NCI-H748 (cell line): Measurements from ENCODE around the gene CGREF1.

ENCODE experiments used
- DNase-seq: peaks from one replicate; lab custom pipeline; 2025; ENCODE audit not compliant: unreplicated experiment; lab: John Stamatoyannopoulos, UW

Gene CGREF1

GRCh38 chr2:27089111-27089954 lies 29.6 kb downstream of the CGREF1 start:
- DNase-seq: no peak

GRCh38 chr2:27088634-27089033 lies 30.3 kb downstream of the CGREF1 start:
- no peak for DNase-seq

GRCh38 chr2:27087823-27088410 lies 31.0 kb downstream of the CGREF1 start:
- DNase-seq: no peak

- peak; percentile 84 for DNase-seq
These were observed 32.0 kb downstream of the CGREF1 start, which contains the start of gene KHK for GRCh38 chr2:27086724-27087593. KHK (plus strand) TSS chr2:27086772; CDS start chr2:27087260, 488 bp downstream.

- DNase-seq: peak; percentile 93
These were observed 32.7 kb downstream of the CGREF1 start for GRCh38 chr2:27086090-27086723.

- DNase-seq: peak; percentile 74
These were observed 33.2 kb downstream of the CGREF1 start for GRCh38 chr2:27085673-27086089.

- no peak for DNase-seq
These were observed 33.8 kb downstream of the CGREF1 start for GRCh38 chr2:27085062-27085672.

- no peak for DNase-seq
These were observed 34.4 kb downstream of the CGREF1 start for GRCh38 chr2:27084297-27085061.

- no peak for DNase-seq
These were observed 35.3 kb downstream of the CGREF1 start for GRCh38 chr2:27083410-27084296.

GRCh38 chr2:27082773-27083409 lies 36.0 kb downstream of the CGREF1 start:
- DNase-seq: no peak

GRCh38 chr2:27081984-27082772 lies 36.8 kb downstream of the CGREF1 start:
- DNase-seq: no peak

- DNase-seq: no peak
These were observed 38.4 kb downstream of the CGREF1 start for GRCh38 chr2:27080603-27080936.

- no peak for DNase-seq
These were observed 38.8 kb downstream of the CGREF1 start for GRCh38 chr2:27080140-27080469.

- DNase-seq: no peak
These were observed 39.4 kb downstream of the CGREF1 start for GRCh38 chr2:27079233-27080139.

GRCh38 chr2:27078267-27079194 lies 40.4 kb downstream of the CGREF1 start, which contains the start of gene EMILIN1:
EMILIN1 (plus strand) TSS chr2:27078615; CDS start chr2:27079066, 451 bp downstream.
- DNase-seq: no peak

GRCh38 chr2:27077231-27077630 lies 41.7 kb downstream of the CGREF1 start:
- DNase-seq: no peak
